K562 (cell line): ENCODE data around the gene KBTBD3. TPM values are rescaled to one million over a fixed set of nuclear protein-coding genes. Genes with fewer than 3 reads are reported as not detected.

ENCODE experiments used
- CBX5 ChIP-seq: IDR thresholded peaks from 2 replicates; pipeline ENCODE4 v1.6.1; 2014; ENCODE audit warnings: low read depth, borderline replicate concordance
- EHMT2 ChIP-seq: fragments of 450-650 bp; IDR thresholded peaks from 2 replicates; pipeline ENCODE4 v1.6.1; 2018; ENCODE audit warnings: antibody characterized with exemption
- ESRRA ChIP-seq: fragments of 450-650 bp; IDR thresholded peaks from 2 replicates; pipeline ENCODE4 v1.6.1; 2014; ENCODE audit warnings: low read depth, mild to moderate bottlenecking, moderate library complexity, borderline replicate concordance
- MEF2D ChIP-seq: conservative IDR thresholded peaks from 2 replicates; pipeline ENCODE4 v1.6.1; 2016; ENCODE audit warnings: low read depth, missing genetic modification characterization, missing compliant biosample characterization
- NFE2L1 ChIP-seq: fragments of 450-650 bp; IDR thresholded peaks from 2 replicates; pipeline ENCODE4 v1.6.1; 2016; ENCODE audit warnings: missing genetic modification characterization, low read depth, mild to moderate bottlenecking, missing compliant biosample characterization, moderate library complexity, borderline replicate concordance
- RBM34 ChIP-seq: fragments of 200-400 bp; formaldehyde crosslinking; IDR thresholded peaks from 2 replicates; pipeline ENCODE4 v1.6.1; 2018; ENCODE audit warnings: low read length, borderline replicate concordance; ENCODE audit not compliant: insufficient read depth
- RHOXF2B ChIP-seq: fragments of 250-450 bp; sonication (Bioruptor Pico); conservative IDR thresholded peaks from 2 replicates; pipeline ENCODE4 v1.5.1; 2021
- TAF9B ChIP-seq: fragments of 450-650 bp; IDR thresholded peaks from 2 replicates; pipeline ENCODE4 v1.6.1; 2018; ENCODE audit warnings: mild to moderate bottlenecking; ENCODE audit not compliant: partially characterized antibody
- TCFL5 ChIP-seq: fragments of 250-450 bp; sonication (Bioruptor Pico); conservative IDR thresholded peaks from 2 replicates; pipeline ENCODE4 v1.6.1; 2021; ENCODE audit warnings: mild to moderate bottlenecking, moderate library complexity, matching md5 sums
- ZFX ChIP-seq: sonication (generic); formaldehyde crosslinking; IDR thresholded peaks from 2 replicates; pipeline ENCODE4 v1.8.0; 2022; ENCODE audit warnings: mild to moderate bottlenecking, missing genetic modification reagents, moderate library complexity
- ZNF780A ChIP-seq: fragments of 250-450 bp; sonication (Bioruptor Pico); IDR thresholded peaks from 2 replicates; pipeline ENCODE4 v1.5.0; 2021; ENCODE audit warnings: mild to moderate bottlenecking
- polyA plus RNA-seq, 8 experiments: library from polyadenylated mRNA; depleted of rRNA in 4 of 8; stranded (reverse) in 5 of 8; unstranded in 3 of 8; fragments of >200 nt; fragmentation: Nextera tagmentation in 2 of 8; fragmentation: Illumina TruSeq in 1 of 8; extraction: Ambion mirVana in 2 of 8; extraction: Trizol in 1 of 8; gene quantifications; 2 replicates each; pipeline versions ENCODE4 v1.2.1 to v1.2.3, GENCODE V29; 2011 to 2014; ENCODE audit warnings: inconsistent platforms in 1 of 8, missing spikeins in 1 of 8
- total RNA-seq, 7 experiments: library from RNA; depleted of rRNA in 6 of 7; stranded (reverse); fragments of >200 nt in 6 of 7; fragmentation: Illumina TruSeq in 2 of 7; extraction: Trizol in 2 of 7; gene quantifications; 2 replicates each; pipeline versions ENCODE4 v1.2.1 to v1.2.3, GENCODE V29; 2011 to 2021; ENCODE audit warnings: low replicate concordance in 1 of 7
- TF ChIP-seq, protein P1 (sequence below), 2 experiments: fragments of 450-650 bp; IDR thresholded peaks; 2 replicates each; pipeline ENCODE4 v1.6.1; 2018; ENCODE audit warnings: mild to moderate bottlenecking in 2 of 2, low read depth in 1 of 2; ENCODE audit not compliant: partially characterized antibody in 2 of 2
- TF ChIP-seq, protein P2 (sequence below): fragments of 450-650 bp; formaldehyde crosslinking; IDR thresholded peaks from 2 replicates; pipeline ENCODE4 v1.4.0; 2020; ENCODE audit warnings: mild to moderate bottlenecking, moderate library complexity
- TF ChIP-seq, protein P3 (sequence below): fragments of 450-650 bp; IDR thresholded peaks from 2 replicates; pipeline ENCODE4 v1.6.1; 2018; ENCODE audit warnings: mild to moderate bottlenecking, low read depth; ENCODE audit not compliant: partially characterized antibody
- TF ChIP-seq, protein P4 (sequence below), 2 experiments: IDR thresholded peaks in 1 of 2; conservative IDR thresholded peaks in 1 of 2; 2 replicates each; pipeline ENCODE4 v1.6.1; 2016; ENCODE audit warnings: low read depth in 2 of 2, mild to moderate bottlenecking in 1 of 2, missing compliant biosample characterization in 1 of 2, missing genetic modification characterization in 1 of 2, moderate library complexity in 1 of 2
- TF ChIP-seq, protein P5 (sequence below): fragments of 250-450 bp; sonication (Bioruptor Pico); IDR thresholded peaks from 2 replicates; pipeline ENCODE4 v1.8.0; 2021; ENCODE audit warnings: mild to moderate bottlenecking, moderate library complexity

Gene KBTBD3
- total and polyA plus RNA-seq, 9 of the 15 experiments (the other 6 are each of a cell fraction or from before 2014, with no cell fraction given) = 4.2 to 31.2 (median 6.4) TPM

DNA sequence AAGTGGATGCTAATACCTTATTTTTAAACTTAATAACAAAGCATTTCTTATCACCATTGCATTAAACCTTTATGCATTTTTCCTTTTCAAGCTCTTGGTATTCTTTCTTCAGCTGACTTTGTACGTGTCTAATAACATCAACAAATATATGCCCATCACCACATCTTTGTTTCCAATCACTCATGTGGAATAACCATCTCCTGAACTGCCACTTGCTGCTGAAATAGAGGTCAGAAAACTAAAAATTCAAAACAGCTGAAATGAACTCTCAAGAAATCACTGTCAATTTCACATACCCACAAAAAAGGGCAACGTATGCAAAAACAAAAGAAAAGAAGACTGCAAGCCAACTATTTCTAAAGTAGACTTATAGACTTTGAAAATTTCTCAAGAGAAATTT lies 62.5 kb downstream of the KBTBD3 start (continued):
- TF ChIP-seq, protein P1, sequence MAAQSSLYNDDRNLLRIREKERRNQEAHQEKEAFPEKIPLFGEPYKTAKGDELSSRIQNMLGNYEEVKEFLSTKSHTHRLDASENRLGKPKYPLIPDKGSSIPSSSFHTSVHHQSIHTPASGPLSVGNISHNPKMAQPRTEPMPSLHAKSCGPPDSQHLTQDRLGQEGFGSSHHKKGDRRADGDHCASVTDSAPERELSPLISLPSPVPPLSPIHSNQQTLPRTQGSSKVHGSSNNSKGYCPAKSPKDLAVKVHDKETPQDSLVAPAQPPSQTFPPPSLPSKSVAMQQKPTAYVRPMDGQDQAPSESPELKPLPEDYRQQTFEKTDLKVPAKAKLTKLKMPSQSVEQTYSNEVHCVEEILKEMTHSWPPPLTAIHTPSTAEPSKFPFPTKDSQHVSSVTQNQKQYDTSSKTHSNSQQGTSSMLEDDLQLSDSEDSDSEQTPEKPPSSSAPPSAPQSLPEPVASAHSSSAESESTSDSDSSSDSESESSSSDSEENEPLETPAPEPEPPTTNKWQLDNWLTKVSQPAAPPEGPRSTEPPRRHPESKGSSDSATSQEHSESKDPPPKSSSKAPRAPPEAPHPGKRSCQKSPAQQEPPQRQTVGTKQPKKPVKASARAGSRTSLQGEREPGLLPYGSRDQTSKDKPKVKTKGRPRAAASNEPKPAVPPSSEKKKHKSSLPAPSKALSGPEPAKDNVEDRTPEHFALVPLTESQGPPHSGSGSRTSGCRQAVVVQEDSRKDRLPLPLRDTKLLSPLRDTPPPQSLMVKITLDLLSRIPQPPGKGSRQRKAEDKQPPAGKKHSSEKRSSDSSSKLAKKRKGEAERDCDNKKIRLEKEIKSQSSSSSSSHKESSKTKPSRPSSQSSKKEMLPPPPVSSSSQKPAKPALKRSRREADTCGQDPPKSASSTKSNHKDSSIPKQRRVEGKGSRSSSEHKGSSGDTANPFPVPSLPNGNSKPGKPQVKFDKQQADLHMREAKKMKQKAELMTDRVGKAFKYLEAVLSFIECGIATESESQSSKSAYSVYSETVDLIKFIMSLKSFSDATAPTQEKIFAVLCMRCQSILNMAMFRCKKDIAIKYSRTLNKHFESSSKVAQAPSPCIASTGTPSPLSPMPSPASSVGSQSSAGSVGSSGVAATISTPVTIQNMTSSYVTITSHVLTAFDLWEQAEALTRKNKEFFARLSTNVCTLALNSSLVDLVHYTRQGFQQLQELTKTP (IDR thresholded peaks at IDR 0.05; ENCODE audit: low read depth in 1 of 2, partially characterized antibody in 2 of 2) = no peak
- TF ChIP-seq, protein P2, sequence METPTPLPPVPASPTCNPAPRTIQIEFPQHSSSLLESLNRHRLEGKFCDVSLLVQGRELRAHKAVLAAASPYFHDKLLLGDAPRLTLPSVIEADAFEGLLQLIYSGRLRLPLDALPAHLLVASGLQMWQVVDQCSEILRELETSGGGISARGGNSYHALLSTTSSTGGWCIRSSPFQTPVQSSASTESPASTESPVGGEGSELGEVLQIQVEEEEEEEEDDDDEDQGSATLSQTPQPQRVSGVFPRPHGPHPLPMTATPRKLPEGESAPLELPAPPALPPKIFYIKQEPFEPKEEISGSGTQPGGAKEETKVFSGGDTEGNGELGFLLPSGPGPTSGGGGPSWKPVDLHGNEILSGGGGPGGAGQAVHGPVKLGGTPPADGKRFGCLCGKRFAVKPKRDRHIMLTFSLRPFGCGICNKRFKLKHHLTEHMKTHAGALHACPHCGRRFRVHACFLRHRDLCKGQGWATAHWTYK (CRISPR knock-in tag) = no peak
- TF ChIP-seq ESRRA = no peak
- TF ChIP-seq RBM34 = no peak
- no peak for TF ChIP-seq ZFX (CRISPR knock-in tag)
- TF ChIP-seq MEF2D (tag) = no peak
- TF ChIP-seq TAF9B = no peak
- TF ChIP-seq NFE2L1 (tag) = no peak
- no peak for TF ChIP-seq CBX5
- TF ChIP-seq, protein P3, sequence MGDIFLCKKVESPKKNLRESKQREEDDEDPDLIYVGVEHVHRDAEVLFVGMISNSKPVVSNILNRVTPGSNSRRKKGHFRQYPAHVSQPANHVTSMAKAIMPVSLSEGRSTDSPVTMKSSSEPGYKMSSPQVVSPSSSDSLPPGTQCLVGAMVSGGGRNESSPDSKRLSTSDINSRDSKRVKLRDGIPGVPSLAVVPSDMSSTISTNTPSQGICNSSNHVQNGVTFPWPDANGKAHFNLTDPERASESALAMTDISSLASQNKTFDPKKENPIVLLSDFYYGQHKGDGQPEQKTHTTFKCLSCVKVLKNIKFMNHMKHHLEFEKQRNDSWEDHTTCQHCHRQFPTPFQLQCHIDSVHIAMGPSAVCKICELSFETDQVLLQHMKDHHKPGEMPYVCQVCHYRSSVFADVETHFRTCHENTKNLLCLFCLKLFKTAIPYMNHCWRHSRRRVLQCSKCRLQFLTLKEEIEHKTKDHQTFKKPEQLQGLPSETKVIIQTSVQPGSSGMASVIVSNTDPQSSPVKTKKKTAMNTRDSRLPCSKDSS = no peak
- no peak for TF ChIP-seq EHMT2
- TF ChIP-seq ZNF780A = no peak
- TF ChIP-seq, protein P4, sequence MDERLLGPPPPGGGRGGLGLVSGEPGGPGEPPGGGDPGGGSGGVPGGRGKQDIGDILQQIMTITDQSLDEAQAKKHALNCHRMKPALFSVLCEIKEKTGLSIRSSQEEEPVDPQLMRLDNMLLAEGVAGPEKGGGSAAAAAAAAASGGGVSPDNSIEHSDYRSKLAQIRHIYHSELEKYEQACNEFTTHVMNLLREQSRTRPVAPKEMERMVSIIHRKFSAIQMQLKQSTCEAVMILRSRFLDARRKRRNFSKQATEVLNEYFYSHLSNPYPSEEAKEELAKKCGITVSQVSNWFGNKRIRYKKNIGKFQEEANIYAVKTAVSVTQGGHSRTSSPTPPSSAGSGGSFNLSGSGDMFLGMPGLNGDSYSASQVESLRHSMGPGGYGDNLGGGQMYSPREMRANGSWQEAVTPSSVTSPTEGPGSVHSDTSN (CRISPR knock-in tag; IDR thresholded peaks at IDR 0.05; ENCODE audit: low read depth) = no peak
- TF ChIP-seq, protein P4 (tag; conservative IDR thresholded peaks at IDR 0.05; ENCODE audit: low read depth) = no peak
- no peak for TF ChIP-seq TCFL5
- no peak for TF ChIP-seq RHOXF2B (CRISPR knock-in tag)
- TF ChIP-seq, protein P5, sequence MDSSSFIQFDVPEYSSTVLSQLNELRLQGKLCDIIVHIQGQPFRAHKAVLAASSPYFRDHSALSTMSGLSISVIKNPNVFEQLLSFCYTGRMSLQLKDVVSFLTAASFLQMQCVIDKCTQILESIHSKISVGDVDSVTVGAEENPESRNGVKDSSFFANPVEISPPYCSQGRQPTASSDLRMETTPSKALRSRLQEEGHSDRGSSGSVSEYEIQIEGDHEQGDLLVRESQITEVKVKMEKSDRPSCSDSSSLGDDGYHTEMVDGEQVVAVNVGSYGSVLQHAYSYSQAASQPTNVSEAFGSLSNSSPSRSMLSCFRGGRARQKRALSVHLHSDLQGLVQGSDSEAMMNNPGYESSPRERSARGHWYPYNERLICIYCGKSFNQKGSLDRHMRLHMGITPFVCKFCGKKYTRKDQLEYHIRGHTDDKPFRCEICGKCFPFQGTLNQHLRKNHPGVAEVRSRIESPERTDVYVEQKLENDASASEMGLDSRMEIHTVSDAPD (CRISPR knock-in tag) = no peak
